HepG2 (cell line): ENCODE measurements around the gene ZNF277. TPM values are rescaled to one million over a fixed set of nuclear protein-coding genes. Genes with fewer than 3 reads are reported as not detected.

ENCODE experiments used
- CREB1 ChIP-seq, 2 experiments: fragments of 450-650 bp in 1 of 2; IDR thresholded peaks; 2 replicates each; pipeline ENCODE4 v1.6.1; 2016 to 2017; ENCODE audit warnings: control low read depth in 1 of 2, mild to moderate bottlenecking in 1 of 2, missing compliant biosample characterization in 1 of 2, missing genetic modification characterization in 1 of 2
- CREM ChIP-seq, 2 experiments: sonication (generic) in 1 of 2; formaldehyde crosslinking in 1 of 2; IDR thresholded peaks; 2 replicates each; pipeline versions ENCODE4 v1.4.0 to v1.6.1; 2016 to 2020; ENCODE audit warnings: antibody characterized with exemption in 1 of 2, mild to moderate bottlenecking in 1 of 2, missing genetic modification reagents in 1 of 2
- DBP ChIP-seq: sonication (generic); formaldehyde crosslinking; IDR thresholded peaks from 2 replicates; pipeline ENCODE4 v1.4.0; 2020; ENCODE audit warnings: missing genetic modification reagents; ENCODE audit errors: not compliant biosample characterization
- E2F5 ChIP-seq: sonication (generic); formaldehyde crosslinking; conservative IDR thresholded peaks from 2 replicates; pipeline ENCODE4 v1.4.0; 2020; ENCODE audit warnings: missing genetic modification reagents
- GMEB2 ChIP-seq: IDR thresholded peaks from 2 replicates; pipeline ENCODE4 v1.6.1; 2016; ENCODE audit warnings: missing biosample characterization, missing genetic modification reagents, low read depth
- HOXA3 ChIP-seq: sonication (generic); formaldehyde crosslinking; IDR thresholded peaks from 2 replicates; pipeline ENCODE4 v1.5.0; 2020; ENCODE audit warnings: missing genetic modification reagents
- MYPOP ChIP-seq: sonication (generic); formaldehyde crosslinking; IDR thresholded peaks from 2 replicates; pipeline ENCODE4 v1.8.1; 2023; ENCODE audit warnings: mild to moderate bottlenecking, moderate library complexity, missing genetic modification reagents
- NBN ChIP-seq: fragments of 450-650 bp; conservative IDR thresholded peaks from 2 replicates; pipeline ENCODE4 v1.6.1; 2017
- RBFOX2 ChIP-seq: fragments of 200-400 bp; formaldehyde crosslinking; IDR thresholded peaks from 2 replicates; pipeline ENCODE4 v1.6.1; 2017; ENCODE audit warnings: low read depth, mild to moderate bottlenecking, low read length
- RFXANK ChIP-seq: IDR thresholded peaks from 2 replicates; pipeline ENCODE4 v1.6.1; 2016
- SKIL ChIP-seq: sonication (generic); formaldehyde crosslinking; IDR thresholded peaks from 2 replicates; pipeline ENCODE4 v1.8.0; 2022; ENCODE audit warnings: missing genetic modification reagents, mild to moderate bottlenecking, moderate library complexity, borderline replicate concordance
- SMARCC2 ChIP-seq: fragments of 450-650 bp; IDR thresholded peaks from 2 replicates; pipeline ENCODE4 v1.6.1; 2017; ENCODE audit warnings: antibody characterized with exemption, mild to moderate bottlenecking
- SMC3 ChIP-seq: IDR thresholded peaks from 2 replicates; pipeline ENCODE4 v1.6.1; 2011; ENCODE audit warnings: low read length, improper control_type of control experiment
- SP5 ChIP-seq: IDR thresholded peaks from 2 replicates; pipeline ENCODE4 v1.6.1; 2016; ENCODE audit warnings: low read depth, borderline replicate concordance
- THAP11 ChIP-seq: IDR thresholded peaks from 2 replicates; pipeline ENCODE4 v1.6.1; 2016; ENCODE audit warnings: missing biosample characterization, missing genetic modification reagents
- ZNF235 ChIP-seq: sonication (generic); formaldehyde crosslinking; IDR thresholded peaks from 2 replicates; pipeline ENCODE4 v1.8.1; 2023; ENCODE audit warnings: mild to moderate bottlenecking, missing genetic modification reagents, borderline replicate concordance
- ZNF543 ChIP-seq: sonication (generic); formaldehyde crosslinking; IDR thresholded peaks from 2 replicates; pipeline ENCODE4 v1.4.0; 2020; ENCODE audit warnings: mild to moderate bottlenecking, missing genetic modification reagents
- ZNF577 ChIP-seq: sonication (generic); formaldehyde crosslinking; IDR thresholded peaks from 2 replicates; pipeline ENCODE4 v1.4.0; 2020; ENCODE audit warnings: mild to moderate bottlenecking, low read depth, missing genetic modification reagents, borderline replicate concordance
- ZNF616 ChIP-seq: sonication (generic); formaldehyde crosslinking; IDR thresholded peaks from 2 replicates; pipeline ENCODE4 v1.5.0; 2020; ENCODE audit warnings: low read depth, mild to moderate bottlenecking, missing genetic modification reagents
- ZNF740 ChIP-seq: sonication (generic); formaldehyde crosslinking; IDR thresholded peaks from 2 replicates; pipeline ENCODE4 v1.4.0; 2020; ENCODE audit warnings: missing genetic modification reagents
- polyA plus RNA-seq, 8 experiments: library from polyadenylated mRNA; depleted of rRNA in 3 of 8; stranded (reverse) in 7 of 8; unstranded in 1 of 8; fragments of >200 nt; fragmentation: Illumina TruSeq in 4 of 8; extraction: Trizol in 4 of 8; gene quantifications; 2 replicates each; pipeline versions ENCODE4 v1.2.1 to v1.2.3, GENCODE V29; 2011 to 2016; ENCODE audit warnings: low read depth in 4 of 8, missing spikeins in 1 of 8, mixed read lengths in 1 of 8; ENCODE audit not compliant: insufficient read depth in 1 of 8
- total RNA-seq, 5 experiments: library from RNA; depleted of rRNA; stranded (reverse); fragments of >200 nt; fragmentation: Illumina TruSeq; extraction: Trizol; gene quantifications; 2 replicates each; pipeline ENCODE4 v1.2.3, GENCODE V29; 2016; ENCODE audit warnings: low read depth in 1 of 5
- TF ChIP-seq, protein P1 (sequence below): IDR thresholded peaks from 2 replicates; pipeline ENCODE4 v1.6.1; 2016

The ZNF277 gene
- total and polyA plus RNA-seq, 2 of the 13 experiments (the other 11 are each of a cell fraction or from before 2014, with no cell fraction given), result 29.1 to 30.1 TPM

DNA sequence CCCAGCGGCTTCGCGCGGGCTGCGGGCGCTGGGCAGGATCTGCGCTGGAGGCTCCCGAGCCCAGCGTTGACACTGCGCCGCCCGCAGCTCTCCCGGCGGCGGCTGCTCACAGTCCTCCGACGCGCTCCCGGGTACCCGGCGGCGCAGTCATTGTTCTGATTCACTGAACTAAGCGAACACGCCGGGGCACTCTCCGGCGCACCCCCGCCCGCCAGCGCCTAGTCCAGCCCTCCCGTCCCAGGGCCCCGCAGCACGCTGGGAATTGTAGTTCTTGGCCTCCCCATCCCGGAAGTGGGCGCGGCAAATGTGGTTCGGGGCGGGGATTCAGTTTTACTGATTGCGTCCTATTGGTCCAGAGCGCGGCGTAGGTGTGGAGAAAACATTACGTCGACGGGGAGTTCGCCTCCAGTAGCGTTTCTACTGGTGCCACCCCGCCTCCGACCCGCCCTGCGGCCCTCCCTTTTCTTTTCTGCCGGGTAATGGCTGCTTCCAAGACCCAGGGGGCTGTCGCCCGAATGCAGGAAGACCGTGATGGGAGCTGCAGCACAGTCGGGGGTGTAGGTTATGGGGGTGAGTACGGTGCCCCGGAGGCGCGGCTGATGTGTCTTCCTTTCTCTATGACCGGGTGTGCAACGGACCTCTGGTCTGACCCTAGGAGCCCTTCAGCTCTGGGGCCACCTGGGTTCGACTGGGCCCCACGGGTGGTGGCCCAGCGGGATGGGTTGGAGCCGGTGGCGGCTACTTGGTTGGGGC, at the start of gene ZNF277, which contains the start of gene DOCK4 (continued):
- TF ChIP-seq THAP11 (CRISPR knock-in tag), result peak; percentile 98
- peak; percentile 52 for TF ChIP-seq HOXA3 (CRISPR knock-in tag)
- peak; percentile 84 for TF ChIP-seq CREB1 (IDR thresholded peaks at IDR 0.05)
- TF ChIP-seq CREB1 (CRISPR knock-in tag; IDR thresholded peaks at IDR 0.05), result peak; percentile 95
- 0 out of 2 replicates have a peak, but pooled peaks have one; percentile 13 for TF ChIP-seq ZNF616
- no peak for TF ChIP-seq SMARCC2
- TF ChIP-seq MYPOP (CRISPR knock-in tag), result peak; percentile 98
- TF ChIP-seq ZNF235 (CRISPR knock-in tag), result no peak
- no peak for TF ChIP-seq ZNF740 (CRISPR knock-in tag)
- no peak for TF ChIP-seq NBN
- peak; percentile 81 for TF ChIP-seq ZNF543
- no peak for TF ChIP-seq DBP
- TF ChIP-seq RFXANK (CRISPR knock-in tag), result peak; percentile 90; the same call in 1 of the 2 replicates
- TF ChIP-seq SP5 (CRISPR knock-in tag), result peak; percentile 82
- no peak for TF ChIP-seq E2F5 (CRISPR knock-in tag)
- TF ChIP-seq ZNF577, result peak; percentile 34; the same call in 1 of the 2 replicates
- TF ChIP-seq SMC3, result peak; percentile 2; the same call in 1 of the 2 replicates
- TF ChIP-seq CREM (IDR thresholded peaks at IDR 0.05), result peak; percentile 89
- no peak for TF ChIP-seq CREM (CRISPR knock-in tag; IDR thresholded peaks at IDR 0.05)
- TF ChIP-seq RBFOX2, result peak; percentile 83
- peak; percentile 55 for TF ChIP-seq GMEB2 (CRISPR knock-in tag)
- peak; percentile 47; the same call in 1 of the 2 replicates for TF ChIP-seq SKIL
- TF ChIP-seq, protein P1, sequence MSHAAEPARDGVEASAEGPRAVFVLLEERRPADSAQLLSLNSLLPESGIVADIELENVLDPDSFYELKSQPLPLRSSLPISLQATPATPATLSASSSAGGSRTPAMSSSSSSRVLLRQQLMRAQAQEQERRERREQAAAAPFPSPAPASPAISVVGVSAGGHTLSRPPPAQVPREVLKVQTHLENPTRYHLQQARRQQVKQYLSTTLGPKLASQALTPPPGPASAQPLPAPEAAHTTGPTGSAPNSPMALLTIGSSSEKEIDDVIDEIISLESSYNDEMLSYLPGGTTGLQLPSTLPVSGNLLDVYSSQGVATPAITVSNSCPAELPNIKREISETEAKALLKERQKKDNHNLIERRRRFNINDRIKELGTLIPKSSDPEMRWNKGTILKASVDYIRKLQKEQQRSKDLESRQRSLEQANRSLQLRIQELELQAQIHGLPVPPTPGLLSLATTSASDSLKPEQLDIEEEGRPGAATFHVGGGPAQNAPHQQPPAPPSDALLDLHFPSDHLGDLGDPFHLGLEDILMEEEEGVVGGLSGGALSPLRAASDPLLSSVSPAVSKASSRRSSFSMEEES (CRISPR knock-in tag), result no peak
